SH-SY5Y (cell line): Measurements from ENCODE around the gene CRYZL1.

ENCODE experiments used
- GATA2 ChIP-seq: IDR thresholded peaks from 2 replicates; pipeline ENCODE4 v1.6.1; 2011; ENCODE audit warnings: mild to moderate bottlenecking, low read depth, low read length
- GATA3 ChIP-seq: IDR thresholded peaks from 2 replicates; pipeline ENCODE4 v1.6.1; 2011; ENCODE audit warnings: low read depth, mild to moderate bottlenecking, low read length, moderate library complexity

- TF ChIP-seq GATA2 (no peak), GATA3 (no peak)
Observed at GRCh38 chr21:33578214-33578613, 63.3 kb downstream of the CRYZL1 start.
